Measurements from ENCODE around the gene SMIM3.

SMIM3 gene

GRCh38 chr5:150750469-150750868, 28.1 kb upstream of the SMIM3 start:
- no peak for TF ChIP-seq CTCF (conservative IDR thresholded peaks at IDR 0.05)
- no peak overlapping the region for H3K27ac ChIP-seq

- 0 out of 2 replicates have a peak overlapping the region, but pooled peaks have one; percentile 94 for H3K27ac ChIP-seq
- TF ChIP-seq CTCF (conservative IDR thresholded peaks at IDR 0.05) = no peak
Measured at GRCh38 chr5:150751096-150751891, 27.3 kb upstream of the SMIM3 start.

GRCh38 chr5:150753463-150753862, 25.1 kb upstream of the SMIM3 start:
- peak overlapping the region; percentile 94 for H3K27ac ChIP-seq
- no peak for TF ChIP-seq CTCF (conservative IDR thresholded peaks at IDR 0.05)

GRCh38 chr5:150753863-150754262, 24.7 kb upstream of the SMIM3 start:
- no peak for TF ChIP-seq CTCF (conservative IDR thresholded peaks at IDR 0.05)
- H3K27ac ChIP-seq = peak overlapping the region; percentile 94

- H3K27ac ChIP-seq = peak overlapping the region; percentile 94
- TF ChIP-seq CTCF (conservative IDR thresholded peaks at IDR 0.05) = no peak
Measured at GRCh38 chr5:150757087-150757649, 21.4 kb upstream of the SMIM3 start.

- peak overlapping the region; percentile 94 for H3K27ac ChIP-seq
- TF ChIP-seq CTCF (conservative IDR thresholded peaks at IDR 0.05) = no peak
Measured at GRCh38 chr5:150758203-150758530, 20.4 kb upstream of the SMIM3 start.

GRCh38 chr5:150758531-150759333, 19.8 kb upstream of the SMIM3 start, which contains the start of gene DCTN4:
Gene DCTN4, minus strand, starts transcription at chr5:150759017. Its CDS starts 24 bp downstream, at chr5:150758993.
- TF ChIP-seq CTCF (conservative IDR thresholded peaks at IDR 0.05) = no peak
- H3K27ac ChIP-seq = peak within 1 kb of the TSS; percentile 94

Data from VCaP (cell line).